Skin epidermis (tissue), 12 donors: ENCODE measurements around the gene RARB.

Experiments used
- H3K27ac ChIP-seq, 21 experiments: fragments of 200-600 bp; sonication (generic) in 11 of 21; one replicate each; pipeline ENCODE4 v1.5.0; 2020; ENCODE audit warnings: mild to moderate bottlenecking in 3 of 21, inconsistent platforms in 2 of 21, moderate library complexity in 2 of 21
- H3K4me3 ChIP-seq, 7 experiments: fragments of 200-600 bp; sonication (generic) in 2 of 7; one replicate each; pipeline ENCODE4 v1.5.0; 2020; ENCODE audit warnings: inconsistent platforms in 2 of 7, mild to moderate bottlenecking in 2 of 7, moderate library complexity in 1 of 7

Gene RARB

DNA sequence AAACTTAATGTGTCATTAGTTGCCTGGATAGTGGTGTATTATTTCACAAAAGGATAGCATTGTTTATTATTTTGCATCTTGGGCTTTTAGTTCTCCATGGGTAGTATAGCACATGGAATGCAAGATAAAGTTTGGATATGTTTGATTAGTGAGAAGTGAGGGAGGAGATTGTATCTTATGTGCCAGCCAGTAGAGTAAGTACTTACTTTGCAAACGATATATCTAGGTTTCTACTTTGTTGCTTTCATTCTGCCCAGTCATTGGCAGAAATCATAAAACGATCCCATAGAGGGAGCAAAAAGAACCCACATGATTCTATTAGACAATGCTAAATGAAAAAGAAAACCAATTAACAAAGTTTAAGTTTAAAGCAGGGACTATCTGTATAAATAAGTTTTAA is 105.3 kb downstream of the RARB start:
- no peak overlapping the region for H3K27ac ChIP-seq
- no peak overlapping the region for H3K4me3 ChIP-seq

DNA sequence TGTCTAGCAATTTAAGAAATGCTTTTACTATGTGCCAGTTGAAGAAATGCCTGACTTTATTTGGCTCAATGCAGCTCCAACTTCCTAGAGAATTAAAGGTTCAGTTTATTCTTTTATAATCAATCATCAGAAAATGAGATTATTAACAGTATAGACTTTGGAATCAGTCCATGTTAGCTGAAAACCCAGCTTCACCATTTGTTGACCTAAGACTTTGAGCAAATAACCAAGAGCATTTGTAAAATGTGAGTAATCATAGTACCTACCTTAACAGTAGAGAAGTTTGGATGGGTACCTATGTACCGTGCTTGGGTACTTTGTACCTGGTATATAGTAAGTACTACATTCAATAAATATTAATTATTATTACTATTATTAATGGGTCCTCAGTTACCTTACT is 105.9 kb downstream of the RARB start:
- Histone ChIP-seq H3K4me3 (no peak overlapping the region), H3K27ac (no peak overlapping the region)

DNA sequence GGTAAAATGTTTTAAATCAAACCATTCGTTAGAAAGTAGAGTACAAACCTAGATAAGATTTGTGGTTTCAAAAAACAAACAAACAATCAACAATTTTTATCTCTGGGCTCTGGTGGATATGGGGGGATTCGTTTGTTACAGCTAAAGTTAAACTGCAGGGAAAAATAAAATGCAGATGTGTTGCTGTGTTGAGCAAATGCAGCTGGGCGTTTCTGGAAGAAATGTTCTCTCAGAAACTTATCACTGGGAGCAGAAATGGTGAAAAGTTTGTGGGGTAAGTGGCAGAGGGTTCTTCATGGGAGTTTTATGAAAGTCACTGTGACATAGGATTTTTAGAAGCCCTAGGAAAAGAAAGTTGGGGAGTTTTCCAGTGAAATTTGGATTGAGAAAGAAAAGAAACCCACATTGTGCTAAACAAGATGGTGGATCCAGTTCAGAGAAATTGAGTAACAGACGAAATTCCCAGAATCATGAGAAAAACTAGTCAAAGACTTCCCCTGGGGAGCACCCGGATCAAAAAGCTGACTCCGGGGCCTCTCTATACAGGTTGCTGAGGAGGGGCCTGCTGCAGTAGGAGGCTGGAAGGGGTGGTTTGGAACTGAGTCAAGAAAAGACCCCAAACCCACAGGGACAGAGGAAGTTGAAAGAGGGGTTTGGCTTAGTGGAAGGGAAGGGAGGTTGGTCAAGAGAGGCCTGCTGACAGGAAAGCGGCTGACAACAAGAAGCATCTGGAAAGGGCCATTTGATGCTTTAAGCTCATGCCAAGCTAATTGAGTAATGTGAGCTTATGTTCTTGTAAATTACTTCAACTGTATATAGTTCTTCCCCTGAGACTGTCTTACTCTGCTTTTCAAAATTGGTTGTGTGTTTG is 108.7 kb downstream of the RARB start:
- peak overlapping the region in 2 of 21 experiments; percentile 17 to 44 for H3K27ac ChIP-seq

GRCh38 chr3:25537516-25537915 is 109.5 kb downstream of the RARB start:
- no peak overlapping the region for H3K27ac ChIP-seq

More for the DNA sequence above, 108.7 kb downstream of the RARB start:
- no peak overlapping the region for H3K4me3 ChIP-seq

DNA sequence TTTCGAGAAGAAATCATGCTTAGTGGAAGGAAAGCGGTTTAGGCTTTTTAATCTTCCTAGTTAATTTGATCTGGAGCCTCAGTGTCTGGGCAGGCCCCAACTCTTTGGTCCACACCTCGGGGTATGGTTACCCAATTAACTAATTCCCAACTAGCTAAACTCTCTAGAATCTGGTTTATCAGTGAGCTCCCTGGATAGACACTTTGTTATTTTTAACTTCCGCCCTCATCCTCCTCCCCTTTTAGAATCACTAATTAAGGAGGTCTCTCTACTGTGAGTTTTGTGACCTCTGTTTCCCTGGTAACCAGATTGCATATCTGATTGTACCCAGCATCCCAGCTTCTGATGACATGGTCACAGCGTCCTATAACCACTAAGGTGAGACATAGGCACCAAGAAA is 112.2 kb downstream of the RARB start:
- Histone ChIP-seq H3K27ac (no peak overlapping the region), H3K4me3 (no peak overlapping the region)

More at GRCh38 chr3:25537516-25537915, 109.5 kb downstream of the RARB start:
- no peak overlapping the region for H3K4me3 ChIP-seq

- no peak overlapping the region for H3K4me3 ChIP-seq
- H3K27ac ChIP-seq: no peak overlapping the region
Measured at GRCh38 chr3:25542492-25543039, 114.5 kb downstream of the RARB start.

DNA sequence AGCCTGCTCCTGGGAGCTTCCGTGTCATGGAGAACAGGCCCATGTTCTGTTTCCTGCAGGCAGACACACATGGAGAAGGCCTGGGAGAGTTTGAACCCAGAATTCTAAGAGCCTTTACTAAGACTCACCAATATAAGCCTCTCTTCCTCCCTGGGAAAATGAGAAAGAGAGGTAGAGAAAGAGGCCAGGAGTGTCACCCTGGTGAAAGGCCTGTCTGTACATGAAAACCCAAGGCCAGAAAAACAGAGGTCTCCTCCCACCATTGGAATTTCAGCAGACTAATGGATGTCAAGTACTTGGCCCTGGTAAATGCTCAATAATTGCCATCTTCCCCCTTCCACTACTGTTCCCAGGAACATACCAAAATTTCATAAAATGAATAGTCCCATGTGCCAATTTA is 119.0 kb downstream of the RARB start:
- Histone ChIP-seq H3K4me3 (no peak overlapping the region), H3K27ac (no peak overlapping the region)

DNA sequence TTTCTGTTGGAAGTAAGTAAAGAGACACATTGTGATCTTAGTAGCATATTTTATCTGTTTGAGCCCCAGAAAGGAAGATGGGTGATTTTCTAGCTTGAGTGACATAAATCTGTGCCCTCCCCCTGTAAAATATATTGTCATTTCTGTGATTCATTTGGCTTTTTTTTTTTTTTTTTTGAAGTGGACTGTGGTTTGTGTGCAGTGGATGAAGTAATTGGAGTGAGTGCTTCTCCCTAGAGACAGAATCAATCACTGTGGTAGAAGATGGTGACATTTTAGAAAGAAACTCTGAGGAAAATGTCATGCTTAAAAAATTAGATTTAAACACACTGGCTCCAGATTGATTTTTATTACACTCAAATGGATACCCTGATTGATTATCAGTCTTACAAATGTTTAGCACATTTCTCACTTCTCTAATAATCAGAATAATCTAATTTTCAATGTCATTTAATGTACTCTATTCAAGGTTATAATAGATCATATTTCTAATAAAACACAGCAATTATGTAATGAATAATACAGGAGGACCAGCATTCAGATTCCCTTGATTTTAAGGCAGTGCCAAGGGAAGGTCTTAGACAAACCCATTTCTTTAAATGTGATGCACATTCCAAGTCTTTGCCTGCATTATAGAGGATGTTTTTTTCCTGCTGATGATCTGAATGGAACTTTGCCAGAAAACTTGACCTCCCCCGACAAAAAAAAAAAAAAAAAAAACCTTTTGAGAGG is 120.0 kb downstream of the RARB start:
- no peak overlapping the region for H3K4me3 ChIP-seq
- H3K27ac ChIP-seq: no peak overlapping the region

- H3K27ac ChIP-seq: no peak overlapping the region
- H3K4me3 ChIP-seq: no peak overlapping the region
Measured at GRCh38 chr3:25548836-25549235, 120.8 kb downstream of the RARB start.

- Histone ChIP-seq H3K27ac (no peak overlapping the region), H3K4me3 (no peak overlapping the region)
Measured at GRCh38 chr3:25552251-25552650, 124.2 kb downstream of the RARB start.

DNA sequence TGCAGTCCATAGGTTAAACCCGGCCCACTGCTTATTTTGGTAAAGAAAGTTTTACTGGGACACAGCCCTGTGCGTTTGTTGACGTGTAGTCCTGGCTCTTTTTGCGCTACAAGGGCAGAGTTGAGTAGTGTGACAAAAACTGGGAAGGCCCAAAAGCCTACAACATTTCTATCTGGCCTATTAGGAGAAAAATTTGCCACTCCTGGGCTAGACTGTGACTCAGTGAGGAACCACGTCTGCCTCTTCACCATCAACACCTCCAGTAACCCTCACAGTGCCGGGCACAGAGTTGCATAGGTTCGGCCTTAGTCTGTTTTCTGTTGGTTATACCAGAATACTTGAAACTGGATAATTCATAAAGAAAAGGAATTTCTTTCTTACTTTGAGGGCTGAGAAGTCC is 126.3 kb downstream of the RARB start:
- no peak overlapping the region for H3K27ac ChIP-seq
- H3K4me3 ChIP-seq: no peak overlapping the region

GRCh38 chr3:25555695-25556437 is 127.8 kb downstream of the RARB start:
- no peak overlapping the region for H3K4me3 ChIP-seq
- no peak overlapping the region for H3K27ac ChIP-seq

DNA sequence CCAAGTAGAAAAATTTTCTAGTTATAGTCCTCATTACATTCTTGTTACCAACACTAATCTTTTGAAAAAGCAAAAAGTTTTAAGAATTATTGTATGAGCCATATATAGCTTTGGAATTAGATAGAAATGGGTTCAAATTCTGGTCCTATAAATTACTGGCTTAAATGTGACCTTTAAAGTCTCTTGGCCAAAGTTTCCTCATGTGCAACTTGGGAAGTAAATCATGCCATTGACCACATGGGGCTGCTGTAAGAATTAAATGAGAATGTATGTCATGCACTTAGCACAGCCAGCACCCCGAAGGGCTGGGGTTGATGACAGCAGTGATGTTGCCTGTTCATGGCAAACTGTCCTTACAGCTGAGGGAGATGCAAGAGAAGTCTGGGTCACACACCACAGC is 128.4 kb downstream of the RARB start:
- Histone ChIP-seq H3K27ac (no peak overlapping the region), H3K4me3 (no peak overlapping the region)

- H3K4me3 ChIP-seq: no peak overlapping the region
Measured at GRCh38 chr3:25557694-25558093, 129.6 kb downstream of the RARB start.

DNA sequence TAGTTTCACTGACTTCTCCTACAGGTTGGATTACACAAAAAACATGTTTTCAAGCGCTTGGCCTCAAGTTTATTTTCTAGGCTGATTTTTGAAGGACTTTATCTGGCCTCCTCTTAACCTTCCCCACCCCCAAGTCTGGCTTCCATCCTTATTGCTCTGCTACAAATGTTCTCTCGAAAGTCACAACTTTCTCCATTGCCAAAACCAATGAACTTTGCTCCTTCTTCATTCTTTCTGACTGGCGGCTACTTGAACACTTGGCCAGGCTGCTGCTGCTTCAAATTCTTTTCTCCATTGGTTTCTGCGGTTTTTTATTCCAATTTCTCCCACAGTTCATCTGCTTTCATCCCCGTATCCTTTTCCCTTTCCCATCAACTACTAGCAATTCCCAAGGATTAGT is 130.1 kb downstream of the RARB start:
- no peak overlapping the region for H3K4me3 ChIP-seq
- H3K27ac ChIP-seq: no peak overlapping the region

More at GRCh38 chr3:25557694-25558093, 129.6 kb downstream of the RARB start:
- no peak overlapping the region for H3K27ac ChIP-seq

DNA sequence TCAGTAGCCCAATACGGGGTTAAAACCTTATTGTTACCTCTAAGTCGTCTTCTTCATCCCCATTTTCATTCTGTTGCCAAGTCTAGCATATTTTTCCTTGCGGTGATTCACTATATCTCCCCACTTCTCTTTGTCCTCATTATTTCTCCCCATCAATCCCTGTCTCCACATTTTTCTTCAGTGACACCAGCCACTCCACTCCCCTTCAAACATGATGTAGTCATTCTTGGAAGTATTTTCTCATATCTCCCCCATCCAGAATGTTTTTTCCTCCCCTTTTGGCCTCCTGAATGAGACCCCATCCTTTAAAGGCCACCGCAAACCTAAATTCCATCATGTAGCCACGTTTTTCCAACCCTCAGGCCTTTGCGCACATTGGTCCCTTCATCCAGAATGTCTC is 130.7 kb downstream of the RARB start:
- Histone ChIP-seq H3K4me3 (no peak overlapping the region), H3K27ac (no peak overlapping the region)

DNA sequence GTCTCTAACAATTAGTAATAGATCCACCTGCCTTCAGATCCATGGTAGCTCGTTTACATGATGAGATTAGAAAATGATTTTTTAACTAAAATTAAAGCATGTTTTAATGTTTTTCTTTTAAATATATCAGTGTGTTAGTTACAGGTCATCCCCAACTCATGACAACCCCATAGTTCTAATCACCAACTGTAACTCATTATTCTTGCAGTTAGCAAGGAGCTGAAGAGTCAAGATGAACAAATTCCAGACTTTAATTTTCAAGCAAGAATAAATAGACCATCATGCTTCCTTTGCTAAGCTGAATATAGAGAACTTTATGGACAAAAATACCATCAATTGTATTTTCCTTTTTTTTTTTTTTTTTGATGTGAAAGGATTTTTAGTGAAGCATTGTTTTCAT is 135.5 kb downstream of the RARB start:
- H3K27ac ChIP-seq: no peak overlapping the region
- no peak overlapping the region for H3K4me3 ChIP-seq

DNA sequence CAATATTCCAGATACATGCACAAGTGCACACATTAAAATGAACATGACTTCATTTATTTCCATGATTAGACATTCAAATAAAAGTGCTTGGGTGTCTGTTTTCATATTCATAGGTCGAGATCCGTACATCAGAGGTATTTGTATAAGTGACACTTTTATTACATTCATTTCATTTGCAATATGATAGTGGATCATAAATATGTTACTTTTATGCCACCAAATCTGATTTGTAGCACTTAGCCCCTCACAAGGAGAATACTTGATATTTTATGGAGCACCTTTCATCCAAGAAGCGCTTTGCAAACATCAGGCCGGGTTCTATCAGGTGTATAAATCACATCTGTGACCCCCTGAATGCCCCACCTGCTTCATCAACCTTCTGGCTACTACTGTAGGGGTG is 136.0 kb downstream of the RARB start:
- Histone ChIP-seq H3K27ac (no peak overlapping the region), H3K4me3 (no peak overlapping the region)

DNA sequence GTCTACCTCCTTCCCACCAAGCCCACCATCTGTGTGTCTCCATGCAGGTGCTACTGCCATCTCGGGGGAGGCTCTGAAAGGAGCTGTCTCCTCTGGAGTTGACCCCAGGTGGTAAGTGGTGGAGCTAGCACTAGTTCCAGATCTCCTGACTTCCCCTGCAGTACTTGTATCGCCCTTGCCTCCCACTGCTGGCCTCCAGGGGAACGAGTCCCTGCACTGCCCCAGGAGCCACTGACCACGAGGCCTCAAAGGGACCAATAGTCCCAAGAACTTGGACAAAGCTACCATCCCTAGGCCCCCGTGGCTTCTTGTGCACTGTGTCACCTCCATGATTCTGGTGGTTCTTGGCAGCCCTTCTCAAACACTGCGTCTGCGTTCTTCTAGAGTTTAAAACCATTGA is 137.7 kb downstream of the RARB start:
- Histone ChIP-seq H3K4me3 (no peak overlapping the region), H3K27ac (no peak overlapping the region)

DNA sequence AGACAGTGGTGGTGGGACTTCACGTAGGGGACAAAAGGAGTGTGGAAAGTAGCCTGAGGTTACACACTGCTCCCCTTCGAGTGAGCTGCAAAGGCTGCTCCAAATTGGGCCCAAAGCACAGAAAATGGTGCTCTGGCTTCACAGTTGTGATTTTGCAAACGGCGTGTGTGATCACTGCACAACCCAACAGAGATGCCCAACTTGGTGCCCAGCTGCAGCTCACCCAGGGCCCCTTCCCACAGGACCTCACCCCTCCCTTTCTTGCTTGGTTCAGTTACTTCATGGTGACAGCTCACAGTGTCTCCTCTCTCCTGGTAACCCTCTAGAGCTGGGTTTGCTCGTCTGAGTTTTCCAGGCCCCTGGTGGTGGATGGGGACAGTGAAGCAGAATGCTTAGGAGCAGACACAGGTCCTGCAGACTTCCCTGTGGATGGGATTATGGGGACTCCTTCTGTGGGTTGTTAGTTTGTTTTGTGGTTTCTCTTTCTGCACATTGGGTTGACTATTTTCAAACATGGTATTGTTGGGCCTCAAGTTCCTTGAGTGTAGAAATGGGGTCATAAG is 138.4 kb downstream of the RARB start:
- H3K4me3 ChIP-seq: no peak overlapping the region
- H3K27ac ChIP-seq: no peak overlapping the region
